ENCODE data around the gene PARVG. TPM values are rescaled to one million over a fixed set of nuclear protein-coding genes. Genes with fewer than 3 reads are reported as not detected.

PARVG gene
- total RNA-seq, 1 experiment from 2014 or later: 1.3 TPM

DNA sequence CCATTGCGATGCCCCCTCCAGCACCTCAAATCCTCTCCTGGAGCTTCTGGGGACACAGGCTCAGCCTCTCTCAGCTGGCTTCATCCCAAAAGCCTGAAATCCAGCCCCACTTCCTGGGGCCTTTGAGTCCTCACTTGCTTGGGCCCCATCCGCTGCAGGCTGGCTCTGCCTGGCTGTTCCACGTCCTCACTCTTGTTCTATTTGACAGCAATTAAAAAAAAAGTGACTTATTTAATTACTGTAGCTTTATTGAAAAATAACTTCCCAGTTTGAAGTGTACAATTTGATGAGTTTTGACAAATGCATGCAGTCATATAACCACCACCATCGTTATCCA, 27.2 kb downstream of the PARVG start:
- no CpG with 5 or more reads among the region's 4 CpGs for WGBS (ENCODE audit: extremely low coverage, insufficient read length, low lambda C conversion rate)
- H3K9ac ChIP-seq (ENCODE audit: extremely low read depth, insufficient read length, low read length): no peak overlapping the region
- no peak overlapping the region for H2BK120ac ChIP-seq (ENCODE audit: low read depth, low read length, poor library complexity, severe bottlenecking)
- no peak overlapping the region for H4K5ac ChIP-seq (ENCODE audit: insufficient read length, low read depth, low read length)
- H2AFZ ChIP-seq (ENCODE audit: low read length): no peak overlapping the region
- no peaks in the 10 kb centered on the region for H3K27me3 ChIP-seq (ENCODE audit: insufficient read depth, low read length)
- H4K8ac ChIP-seq (replicated peaks; ENCODE audit: insufficient read length, low read depth, low read length): no peak overlapping the region
- no peak overlapping the region for H3K27ac ChIP-seq (ENCODE audit: insufficient read length, low read depth, low read length)
- no peak overlapping the region for H2AK5ac ChIP-seq (ENCODE audit: insufficient read length, low read length)
- H3K18ac ChIP-seq (ENCODE audit: insufficient read length, low read depth, low read length): no peak overlapping the region
- H3K4me1 ChIP-seq (ENCODE audit: insufficient read depth, low read length): no peaks in the 10 kb centered on the region
- H4K20me1 ChIP-seq (ENCODE audit: control insufficient read depth, insufficient read depth, insufficient read length): no peaks in the 10 kb centered on the region
- no peaks in the 10 kb centered on the region for H3K79me2 ChIP-seq (ENCODE audit: insufficient read depth, low read length)
- H2BK5ac ChIP-seq (ENCODE audit: insufficient read length, low read length): no peak overlapping the region
- Mint-ChIP-seq H3K9me3 (peaks cover 0 to 11% of the 10 kb centered on the region in 2 experiments; a peak in 3 of 5 replicates), H3K4me1 (peaks cover 0 to 4% of the 10 kb centered on the region in 2 experiments; a peak in 2 of 4 replicates), H3K36me3 (ENCODE audit: insufficient read depth in 1 of 3, low read depth in 3 of 3) (peaks cover 0 to 3% (median 0%) of the 10 kb centered on the region in 3 experiments; a peak in 2 of 7 replicates), H3K4me3 (no peak overlapping the region), H3K27ac (no peak overlapping the region), H3K27me3 (ENCODE audit: low read depth) (peaks cover 13% of the 10 kb centered on the region)
- H3K9me3 ChIP-seq (ENCODE audit: control insufficient read depth, low read depth, low read length): no peaks in the 10 kb centered on the region
- no peak for DNase-seq
- no peak overlapping the region for H3K4ac ChIP-seq (ENCODE audit: low read depth, low read length)
- H3K79me1 ChIP-seq (ENCODE audit: insufficient read depth, low read depth, low read length, poor library complexity, severe bottlenecking): no peaks in the 10 kb centered on the region
- no peak overlapping the region for H2BK20ac ChIP-seq (ENCODE audit: low read depth, low read length, poor library complexity, severe bottlenecking)
- no peak overlapping the region for H3K14ac ChIP-seq (ENCODE audit: insufficient read depth, low read length)
- TF ChIP-seq, protein P1, sequence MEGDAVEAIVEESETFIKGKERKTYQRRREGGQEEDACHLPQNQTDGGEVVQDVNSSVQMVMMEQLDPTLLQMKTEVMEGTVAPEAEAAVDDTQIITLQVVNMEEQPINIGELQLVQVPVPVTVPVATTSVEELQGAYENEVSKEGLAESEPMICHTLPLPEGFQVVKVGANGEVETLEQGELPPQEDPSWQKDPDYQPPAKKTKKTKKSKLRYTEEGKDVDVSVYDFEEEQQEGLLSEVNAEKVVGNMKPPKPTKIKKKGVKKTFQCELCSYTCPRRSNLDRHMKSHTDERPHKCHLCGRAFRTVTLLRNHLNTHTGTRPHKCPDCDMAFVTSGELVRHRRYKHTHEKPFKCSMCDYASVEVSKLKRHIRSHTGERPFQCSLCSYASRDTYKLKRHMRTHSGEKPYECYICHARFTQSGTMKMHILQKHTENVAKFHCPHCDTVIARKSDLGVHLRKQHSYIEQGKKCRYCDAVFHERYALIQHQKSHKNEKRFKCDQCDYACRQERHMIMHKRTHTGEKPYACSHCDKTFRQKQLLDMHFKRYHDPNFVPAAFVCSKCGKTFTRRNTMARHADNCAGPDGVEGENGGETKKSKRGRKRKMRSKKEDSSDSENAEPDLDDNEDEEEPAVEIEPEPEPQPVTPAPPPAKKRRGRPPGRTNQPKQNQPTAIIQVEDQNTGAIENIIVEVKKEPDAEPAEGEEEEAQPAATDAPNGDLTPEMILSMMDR (conservative IDR thresholded peaks at IDR 0.05): no peak
- H2BK15ac ChIP-seq (ENCODE audit: low read depth, low read length): no peak overlapping the region
- H4K91ac ChIP-seq (ENCODE audit: insufficient read length, low read depth, low read length): no peak overlapping the region
- H3K4me2 ChIP-seq (ENCODE audit: insufficient read depth, insufficient read length, low read length): no peak overlapping the region
- H3T11ph ChIP-seq (ENCODE audit: low read length): no peak overlapping the region
- H3K23ac ChIP-seq (ENCODE audit: insufficient read length, low read depth, low read length): no peak overlapping the region
- no peak overlapping the region for H2BK12ac ChIP-seq (ENCODE audit: insufficient read length, low read depth, low read length)
- H3K56ac ChIP-seq (ENCODE audit: insufficient read length, low read depth, low read length): no peak overlapping the region
- H3K23me2 ChIP-seq (ENCODE audit: insufficient read length, low read depth, low read length, poor library complexity, severe bottlenecking): no peaks in the 10 kb centered on the region

Data from H9 (cell line).